CD4-positive, alpha-beta T cell treated with Interleukin-1 beta for 1 hour (primary cell): ENCODE measurements around the gene SMLR1.
"Not testable (repeated sequence)": the region's sequence is repeated elsewhere in the genome, so short reads cannot be mapped to it uniquely, and the experiment has no call there.

Experiments used
- DNase-seq, 2 donors: peaks; one replicate each; pipeline ENCODE4 v3.0.0-alpha.2; 2020 to 2022

Gene SMLR1

GRCh38 chr6:130827247-130828149, at the start of gene SMLR1:
TSS of gene SMLR1 (plus strand) at chr6:130827406. CDS start at chr6:130827414, 8 bp downstream.
- no peak for DNase-seq

DNA sequence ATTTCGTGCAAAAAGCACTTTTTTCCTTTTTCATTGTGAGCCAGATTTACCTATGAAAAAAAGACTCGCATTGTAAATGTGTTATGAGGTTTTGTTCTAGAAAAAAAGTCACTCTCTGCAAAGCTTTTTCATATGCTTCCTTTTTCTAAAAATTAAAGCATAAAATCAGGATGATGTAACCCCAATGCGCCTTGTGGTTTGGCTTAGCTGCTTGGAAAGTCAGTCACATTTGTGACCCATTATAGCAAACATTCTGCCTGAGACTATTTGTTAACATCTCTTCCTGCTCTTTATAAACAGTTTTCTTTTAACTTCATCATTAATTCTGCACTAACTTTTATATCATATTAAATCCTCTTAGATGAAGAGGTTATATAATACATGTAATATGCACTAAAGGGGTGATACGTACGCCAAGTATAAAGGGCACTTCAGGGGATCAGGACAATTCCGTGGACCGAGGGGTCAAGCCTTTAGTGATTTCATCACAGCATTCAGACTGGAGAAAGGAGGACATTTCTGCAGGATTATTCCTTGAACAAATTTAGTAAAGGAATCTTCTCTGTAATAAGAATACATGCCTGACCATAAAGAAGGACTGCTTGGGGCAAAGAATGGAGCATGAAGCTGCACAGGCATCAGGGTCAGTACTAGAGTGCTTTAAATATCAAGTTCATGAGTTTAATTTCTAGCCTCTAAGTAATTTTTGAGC, 48.1 kb upstream of the SMLR1 start:
- no peak for DNase-seq

- no peak for DNase-seq
Observed at GRCh38 chr6:130779658-130780033, 47.6 kb upstream of the SMLR1 start.

DNA sequence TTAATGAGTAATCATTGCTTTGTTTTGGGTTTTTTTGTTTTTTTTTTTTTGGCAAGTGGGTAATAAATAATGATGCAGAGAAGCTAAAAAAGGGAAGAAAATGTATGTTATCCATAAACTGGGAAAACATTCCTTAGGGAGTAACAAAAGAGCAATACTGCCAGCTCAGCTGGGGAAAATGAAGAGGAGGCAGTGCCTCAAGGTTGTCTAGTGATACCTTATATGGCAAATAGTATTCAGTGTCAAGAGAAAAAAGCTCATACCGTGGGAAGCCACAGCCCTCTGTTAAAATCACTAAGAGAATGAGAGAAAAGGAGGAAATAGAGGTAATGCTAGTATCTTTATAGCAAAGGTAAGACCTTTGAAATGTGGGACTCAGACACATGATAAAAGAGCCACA, 47.1 kb upstream of the SMLR1 start:
- DNase-seq: no peak

DNA sequence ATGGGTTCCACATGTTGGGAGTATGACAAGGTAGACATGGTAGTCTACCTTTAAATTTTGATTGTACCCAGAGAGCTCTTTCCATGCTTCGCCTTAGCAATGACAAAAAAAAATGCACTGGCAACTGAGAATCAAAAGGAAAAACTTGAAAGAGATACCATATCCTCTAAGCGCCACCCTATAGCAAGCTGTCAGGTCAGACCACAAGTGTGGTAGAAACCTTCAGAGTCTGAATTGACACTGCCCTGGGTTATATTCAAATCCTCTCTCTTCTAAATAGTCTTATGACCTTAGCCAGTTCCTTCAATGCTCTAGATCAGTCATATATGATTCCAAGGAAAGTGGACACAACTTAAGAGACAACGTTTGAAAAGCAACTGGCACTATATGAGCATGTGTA, 45.6 kb upstream of the SMLR1 start:
- DNase-seq: peak in 1 of 2 donors; percentile 12

DNA sequence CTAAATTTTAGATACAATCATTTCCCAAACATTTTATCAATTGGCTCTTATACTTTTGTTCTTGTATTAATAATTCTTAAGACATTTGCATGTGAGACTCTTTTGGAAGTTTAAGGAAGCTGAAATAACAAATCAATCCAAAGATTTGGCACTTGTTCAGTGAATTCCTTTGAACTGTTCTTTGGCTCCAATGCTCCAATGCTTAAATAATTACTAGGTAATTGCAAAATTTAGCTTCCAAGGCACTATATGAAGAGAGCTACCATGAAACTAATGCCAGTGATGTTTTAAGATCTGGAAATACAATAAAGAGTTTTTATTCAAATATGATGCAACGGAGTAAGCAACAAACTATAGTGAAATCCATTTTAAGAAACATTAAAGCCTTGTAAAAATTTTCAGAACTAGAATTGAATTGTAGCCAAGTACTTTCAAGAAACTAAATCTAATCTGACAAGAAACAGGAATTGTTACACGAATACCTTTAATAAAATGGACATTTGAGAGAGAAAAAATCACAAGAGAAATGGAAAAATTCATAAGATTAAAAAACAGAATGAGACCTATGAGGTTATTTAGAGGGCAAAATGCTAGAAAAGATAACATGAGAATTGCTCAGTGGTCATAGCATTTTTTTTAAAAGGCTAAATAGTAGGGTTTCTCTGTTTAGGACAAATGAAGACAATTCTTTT, 43.6 kb upstream of the SMLR1 start:
- no peak for DNase-seq

DNA sequence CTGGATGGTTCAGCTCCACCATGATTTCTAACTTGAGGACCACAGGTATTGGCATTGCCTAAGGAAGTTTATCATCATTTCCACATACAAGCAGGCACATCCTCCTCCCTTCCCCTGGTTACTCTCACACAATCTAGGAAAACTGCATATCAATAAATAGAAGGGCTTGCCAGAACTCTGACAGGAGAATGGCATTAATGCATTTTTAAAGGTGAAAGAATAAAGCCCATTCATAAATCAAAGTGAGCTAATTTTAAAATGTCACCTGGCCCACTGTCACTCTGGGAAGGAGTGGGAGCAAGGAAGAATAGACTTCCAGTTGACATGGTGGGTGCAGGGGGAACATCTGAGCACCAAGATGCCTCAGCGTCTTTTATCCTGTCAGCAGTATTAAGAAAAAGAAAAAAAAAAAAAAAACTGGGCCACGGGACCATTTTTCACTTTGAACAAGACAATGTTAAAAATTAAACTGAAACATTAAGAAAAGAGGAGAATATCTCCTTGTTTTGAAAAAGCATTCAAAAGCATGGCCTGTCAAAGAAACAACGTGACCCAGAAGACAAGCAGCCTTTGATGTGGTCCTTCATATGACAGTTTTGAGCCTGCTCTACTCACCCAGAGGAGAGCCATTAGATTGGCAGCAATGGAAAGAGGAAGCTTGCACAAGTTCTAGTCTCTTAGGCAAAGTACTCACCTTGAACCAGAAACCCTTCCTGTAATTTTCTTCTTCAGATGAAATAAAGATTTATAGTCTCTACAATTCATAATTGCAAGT, 39.3 kb upstream of the SMLR1 start:
- DNase-seq: no peak

DNA sequence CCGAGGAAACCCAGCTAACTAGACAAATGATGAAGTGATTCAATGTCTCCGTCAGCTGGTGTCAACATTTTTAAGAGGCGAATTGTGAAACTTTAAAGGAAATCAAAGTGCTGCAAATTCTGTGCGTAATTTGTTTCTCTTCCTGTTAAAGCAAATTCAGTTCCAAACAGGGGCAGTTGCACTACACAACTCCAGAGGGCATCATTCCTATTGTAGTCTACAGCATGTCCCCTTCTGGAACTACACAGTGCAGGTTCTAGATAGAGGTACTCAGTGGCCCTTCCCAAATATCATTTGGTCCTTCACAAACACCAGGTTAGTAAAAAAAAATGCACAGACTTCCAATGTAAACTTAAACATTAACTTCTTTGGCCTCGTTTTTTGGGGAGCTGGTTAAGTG, 38.3 kb upstream of the SMLR1 start:
- DNase-seq: no peak

- DNase-seq: no peak
Observed at GRCh38 chr6:130794010-130794697, 33.1 kb upstream of the SMLR1 start.

DNA sequence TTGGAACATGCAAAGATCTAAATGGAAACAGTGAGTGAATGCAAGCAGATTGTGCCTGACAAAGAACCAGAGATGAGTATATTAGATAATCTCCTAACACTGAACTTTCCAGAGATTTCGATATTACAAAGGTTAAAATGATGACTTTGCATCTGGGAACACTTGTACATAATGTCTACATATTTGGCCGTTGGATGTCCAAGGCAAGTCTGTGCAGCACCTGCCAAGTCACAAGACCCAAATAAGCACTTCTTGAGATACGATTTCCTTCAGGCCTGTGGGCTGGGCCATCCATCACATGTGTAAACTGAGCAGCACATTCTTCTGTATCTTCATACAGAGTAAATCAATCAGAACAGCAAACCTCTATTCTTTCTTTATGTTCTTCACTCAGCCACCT, 32.5 kb upstream of the SMLR1 start:
- no peak for DNase-seq

DNA sequence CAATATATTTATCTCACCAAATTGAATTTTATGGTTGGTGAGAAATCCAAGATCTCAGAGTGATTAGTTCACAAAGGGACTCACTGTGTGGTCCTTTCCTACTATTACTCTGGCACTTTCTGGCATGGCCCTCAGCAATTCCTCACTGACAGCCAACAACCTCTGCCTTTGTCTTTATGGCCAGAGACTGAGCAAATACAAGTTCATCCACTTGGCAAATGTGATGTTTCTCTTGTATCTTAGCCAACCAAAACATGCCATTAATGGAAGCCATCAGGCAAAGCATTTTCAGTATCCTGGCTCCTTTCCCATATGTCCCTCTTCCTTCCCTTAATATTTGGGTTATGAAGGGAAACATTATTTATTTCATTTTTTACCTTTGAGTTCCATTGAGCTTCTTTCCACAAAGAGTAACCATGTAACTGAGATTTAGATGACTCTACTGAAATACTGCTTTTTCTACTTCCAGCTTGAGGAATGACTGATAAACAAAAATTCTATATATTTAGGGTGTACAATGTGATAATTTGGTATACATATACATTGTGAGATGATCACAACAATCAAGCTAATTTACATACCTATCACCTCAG, 30.8 kb upstream of the SMLR1 start:
- DNase-seq: no peak

GRCh38 chr6:130797061-130797460, 30.1 kb upstream of the SMLR1 start:
- no peak for DNase-seq

DNA sequence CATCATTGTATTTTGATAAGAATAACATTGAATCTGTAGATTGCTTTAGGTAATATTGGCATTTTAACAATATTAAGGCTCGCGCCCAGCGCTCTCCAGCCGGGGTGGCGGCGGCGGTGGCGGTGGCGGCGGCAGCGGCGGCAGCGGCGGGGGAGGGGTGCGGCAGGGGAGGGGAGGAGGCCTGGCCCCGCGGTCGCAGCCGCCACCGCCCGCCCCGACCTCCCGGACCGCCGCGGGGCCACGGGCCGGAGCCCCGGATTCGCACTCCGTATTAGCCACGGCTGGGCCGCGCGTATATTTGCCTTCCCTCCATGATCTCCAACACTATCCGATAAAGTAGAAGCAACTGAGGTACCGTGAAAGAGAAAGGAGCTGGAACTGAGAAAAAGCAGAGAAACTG, 25.8 kb upstream of the SMLR1 start:
- not testable (repeated sequence) for DNase-seq

GRCh38 chr6:130810307-130811030, 16.7 kb upstream of the SMLR1 start:
- DNase-seq: no peak

- DNase-seq: no peak
Observed at GRCh38 chr6:130811932-130812331, 15.3 kb upstream of the SMLR1 start.

DNA sequence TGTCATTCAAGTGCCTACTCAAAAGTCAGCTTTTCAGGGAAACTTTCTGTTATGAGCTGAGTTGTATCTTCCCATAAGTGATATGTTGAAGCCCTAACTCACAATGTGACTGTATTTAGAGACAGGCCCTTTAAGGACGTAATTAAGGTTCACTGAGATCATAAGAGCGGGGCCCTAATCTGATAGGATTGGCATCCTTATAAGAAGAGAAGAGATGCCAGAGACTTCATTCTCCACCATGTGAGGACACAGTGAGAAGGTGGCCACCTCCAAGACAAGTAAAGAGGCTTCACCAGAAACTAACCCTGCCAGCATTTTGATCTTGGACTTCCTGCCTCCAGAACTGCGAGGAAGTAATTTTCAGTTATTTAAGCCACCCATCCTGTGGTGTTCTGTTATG, 12.7 kb upstream of the SMLR1 start:
- DNase-seq: no peak

DNA sequence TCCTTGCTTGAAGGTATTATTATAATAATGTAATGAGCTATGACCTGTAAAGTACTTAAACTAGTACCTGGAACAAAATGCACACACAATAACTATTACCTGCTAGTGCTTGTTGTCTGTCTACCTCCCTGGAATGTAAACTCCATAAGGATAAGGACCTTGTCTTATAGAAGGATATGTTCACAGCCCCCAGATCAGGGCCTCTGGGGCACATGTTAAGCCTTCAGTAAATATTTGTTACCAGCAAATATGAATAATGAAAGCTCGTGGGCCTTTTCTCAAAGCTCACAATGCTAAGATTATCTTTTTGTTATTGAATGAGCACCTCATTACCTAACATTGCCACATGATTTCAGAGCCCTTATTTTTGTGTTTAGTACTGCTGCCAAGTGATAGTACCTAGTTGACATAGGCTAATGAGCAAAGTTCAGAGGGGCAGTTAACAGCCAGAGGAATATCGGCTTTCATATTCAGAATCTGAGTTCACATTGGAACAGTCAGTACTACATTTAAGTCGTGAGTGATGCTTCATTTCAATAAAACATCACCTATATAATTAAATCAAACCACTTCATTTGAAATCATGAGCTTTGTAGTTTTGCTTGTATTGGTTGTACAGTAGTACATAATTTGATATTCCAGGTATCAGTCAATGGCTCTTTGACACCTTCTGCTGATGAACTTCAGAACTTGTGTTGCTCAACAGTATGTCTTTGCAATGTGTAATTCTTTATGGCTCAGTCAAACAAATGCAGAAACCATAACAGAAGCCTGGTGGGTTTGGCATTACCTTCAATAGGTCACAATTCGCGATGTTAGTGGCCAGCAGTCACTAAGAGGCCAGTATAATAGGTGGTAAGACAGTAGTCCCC, 11.8 kb upstream of the SMLR1 start:
- DNase-seq: no peak

DNA sequence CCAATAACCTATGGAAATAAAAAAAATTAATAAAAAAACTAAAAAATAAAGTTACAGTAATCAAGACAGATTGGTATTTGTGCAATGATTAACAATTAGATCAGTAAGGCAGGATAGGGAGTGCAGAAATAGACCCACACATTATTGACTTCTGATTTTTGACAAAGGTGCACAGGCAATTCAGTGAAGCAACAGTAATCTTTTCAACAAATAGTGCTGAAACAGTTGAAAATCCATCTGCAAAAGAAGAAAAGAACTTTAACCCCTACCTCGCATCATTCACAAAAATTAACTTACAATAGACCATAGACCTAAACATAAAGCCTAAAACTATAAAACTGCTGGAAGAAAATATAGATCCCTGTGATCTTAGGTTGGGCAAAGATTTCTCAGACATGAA, 4.5 kb upstream of the SMLR1 start:
- DNase-seq: no peak

DNA sequence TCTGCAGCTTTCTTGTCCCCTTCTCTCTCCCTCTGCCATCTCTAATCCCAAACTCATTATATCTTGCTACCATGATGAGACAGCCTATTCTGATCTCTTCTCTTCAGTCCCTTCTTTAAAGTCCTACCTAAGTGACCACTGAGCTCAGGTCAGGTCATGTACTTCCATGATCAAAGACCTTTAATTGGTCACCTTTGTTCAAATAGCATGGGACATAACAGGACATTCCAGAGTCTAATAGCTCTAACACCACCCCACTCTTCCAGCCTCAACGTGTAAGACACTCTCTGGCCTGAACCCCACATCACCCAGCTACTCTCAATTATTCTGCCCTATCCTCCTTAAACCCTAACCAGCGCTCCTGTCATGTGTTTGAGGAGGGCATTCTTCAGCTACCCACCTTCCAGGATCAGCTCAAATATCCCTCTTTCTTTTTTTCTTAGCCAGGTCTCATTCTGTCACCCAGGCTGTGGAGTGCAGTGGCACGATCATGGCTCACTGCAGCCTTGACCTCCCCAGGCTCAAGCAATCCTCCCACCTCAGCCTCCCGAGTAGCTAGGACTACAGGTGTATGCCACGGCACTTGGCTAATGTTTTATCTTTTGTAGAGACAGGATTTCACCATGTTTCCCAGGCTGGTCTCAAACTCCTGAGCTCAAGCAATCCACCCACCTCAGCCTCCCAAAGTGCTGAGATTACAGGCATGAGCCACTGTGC, 2.1 kb upstream of the SMLR1 start:
- no peak for DNase-seq
